Loucy (cell line): ENCODE data around the gene GHITM.

ENCODE experiments used
- CTCF ChIP-seq: fragments of 200-600 bp; sonication (generic); conservative IDR thresholded peaks from 2 replicates; pipeline ENCODE4 v1.5.1; 2014; ENCODE audit warnings: mild to moderate bottlenecking, antibody characterized with exemption, low read length
- EZH2phosphoT487 ChIP-seq: fragments of 200-600 bp; IDR thresholded peaks from 2 replicates; pipeline ENCODE4 v1.6.1; 2018; ENCODE audit warnings: antibody characterized with exemption, mild to moderate bottlenecking, moderate library complexity, borderline replicate concordance

GRCh38 chr10:84175436-84175835, 36.1 kb downstream of the GHITM start:
- no peak for TF ChIP-seq CTCF
- no peak for TF ChIP-seq EZH2phosphoT487
